ENCODE measurements around the gene CRACR2B.

CRACR2B gene

DNA sequence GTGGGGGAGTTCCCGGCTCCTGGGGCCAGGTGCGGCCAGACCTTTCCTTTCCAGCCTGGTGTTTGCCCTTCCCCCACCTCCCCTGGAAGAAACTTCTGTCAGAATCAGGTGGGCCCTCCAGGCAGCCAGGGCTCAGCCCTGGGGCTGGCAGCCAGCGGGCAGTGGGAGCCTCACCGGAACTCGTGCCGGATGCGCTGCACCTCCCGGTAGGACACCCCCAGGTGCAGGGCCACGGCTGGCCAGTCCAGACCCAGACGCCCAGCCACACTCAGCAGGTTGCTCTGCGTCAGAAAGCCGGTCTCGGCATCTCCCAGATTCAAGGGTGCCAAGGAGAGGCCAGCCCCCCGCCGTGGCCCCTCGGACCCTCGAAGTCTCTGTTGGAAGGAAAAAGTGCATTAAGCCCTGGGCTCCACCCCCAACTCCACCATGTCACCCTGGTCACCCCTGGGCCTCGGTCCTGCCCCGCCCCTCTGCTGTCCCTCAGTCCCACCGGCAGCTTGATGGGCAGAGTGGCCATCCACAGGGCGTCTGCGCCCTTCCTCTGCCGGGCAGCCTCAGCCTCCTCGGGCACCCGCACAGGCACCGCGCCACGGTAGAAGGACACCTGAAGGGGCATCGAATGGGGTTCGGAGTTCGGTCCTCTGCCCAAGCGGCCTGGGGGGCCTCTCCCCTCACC is 27.9 kb upstream of the CRACR2B start:
- H3K9me3 ChIP-seq (ENCODE audit: control insufficient read depth, insufficient read depth, low read length) = no peaks in the 10 kb centered on the region
- H3K4me1 ChIP-seq (ENCODE audit: control insufficient read depth, low read length) = peaks cover 47% of the 10 kb centered on the region
- H3K9me2 ChIP-seq (replicated peaks; ENCODE audit: control insufficient read depth, low read length) = no peaks in the 10 kb centered on the region
- H3K36me3 ChIP-seq (ENCODE audit: control insufficient read depth, low read length) = peaks cover 51% of the 10 kb centered on the region
- H3K27ac ChIP-seq (ENCODE audit: low read depth, low read length) = no peak overlapping the region
- no peaks in the 10 kb centered on the region for H3K27me3 ChIP-seq (ENCODE audit: control insufficient read depth, low read length)
- H4K20me1 ChIP-seq (ENCODE audit: control insufficient read depth, insufficient read depth, low read depth, low read length) = peaks cover 4% of the 10 kb centered on the region; the same call in 1 of the 2 replicates
- TF ChIP-seq EZH2phosphoT487 (IDR thresholded peaks at IDR 0.05; ENCODE audit: borderline replicate concordance, low read length) = no peak
- TF ChIP-seq, protein P1, sequence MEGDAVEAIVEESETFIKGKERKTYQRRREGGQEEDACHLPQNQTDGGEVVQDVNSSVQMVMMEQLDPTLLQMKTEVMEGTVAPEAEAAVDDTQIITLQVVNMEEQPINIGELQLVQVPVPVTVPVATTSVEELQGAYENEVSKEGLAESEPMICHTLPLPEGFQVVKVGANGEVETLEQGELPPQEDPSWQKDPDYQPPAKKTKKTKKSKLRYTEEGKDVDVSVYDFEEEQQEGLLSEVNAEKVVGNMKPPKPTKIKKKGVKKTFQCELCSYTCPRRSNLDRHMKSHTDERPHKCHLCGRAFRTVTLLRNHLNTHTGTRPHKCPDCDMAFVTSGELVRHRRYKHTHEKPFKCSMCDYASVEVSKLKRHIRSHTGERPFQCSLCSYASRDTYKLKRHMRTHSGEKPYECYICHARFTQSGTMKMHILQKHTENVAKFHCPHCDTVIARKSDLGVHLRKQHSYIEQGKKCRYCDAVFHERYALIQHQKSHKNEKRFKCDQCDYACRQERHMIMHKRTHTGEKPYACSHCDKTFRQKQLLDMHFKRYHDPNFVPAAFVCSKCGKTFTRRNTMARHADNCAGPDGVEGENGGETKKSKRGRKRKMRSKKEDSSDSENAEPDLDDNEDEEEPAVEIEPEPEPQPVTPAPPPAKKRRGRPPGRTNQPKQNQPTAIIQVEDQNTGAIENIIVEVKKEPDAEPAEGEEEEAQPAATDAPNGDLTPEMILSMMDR (IDR thresholded peaks at IDR 0.05; ENCODE audit: low read depth, low read length, poor library complexity, severe bottlenecking) = no peak
- H3K79me2 ChIP-seq (ENCODE audit: control insufficient read depth, low read length) = peaks cover 37% of the 10 kb centered on the region
- H3K4me2 ChIP-seq (ENCODE audit: low read length) = no peak overlapping the region
- H3F3A ChIP-seq (ENCODE audit: control insufficient read depth, insufficient read depth) = peaks cover 12% of the 10 kb centered on the region; the same call in 1 of the 2 replicates
- no peak overlapping the region for H3K4me3 ChIP-seq (ENCODE audit: low read length)

DNA sequence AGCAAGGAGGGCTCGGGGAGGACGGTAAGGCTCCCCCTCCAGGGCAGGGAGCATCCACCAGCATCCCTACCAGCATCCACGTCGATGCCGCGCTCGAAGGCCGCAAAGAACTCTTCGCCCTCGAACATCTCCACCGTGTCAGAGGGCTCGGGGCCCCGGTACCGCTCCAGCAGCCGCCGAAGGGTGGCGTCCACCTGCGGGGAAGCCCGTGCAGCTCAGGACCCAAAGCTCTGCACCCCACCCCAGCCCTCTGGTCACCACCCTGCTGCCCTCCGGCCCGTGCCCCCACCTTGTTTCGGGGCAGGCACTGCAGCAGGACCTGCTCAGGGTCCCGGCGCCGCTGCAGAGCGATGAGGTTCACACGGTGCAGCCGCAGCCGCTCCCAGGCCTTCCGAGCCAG is 27.2 kb upstream of the CRACR2B start:
- Histone ChIP-seq H3K9me3 (ENCODE audit: control insufficient read depth, insufficient read depth, low read length) (no peaks in the 10 kb centered on the region), H3K4me1 (ENCODE audit: control insufficient read depth, low read length) (peaks cover 42% of the 10 kb centered on the region), H3K27ac (ENCODE audit: low read depth, low read length) (no peak overlapping the region), H3K4me3 (ENCODE audit: low read length) (no peak overlapping the region), H3K79me2 (ENCODE audit: control insufficient read depth, low read length) (peaks cover 36% of the 10 kb centered on the region), H3K27me3 (ENCODE audit: control insufficient read depth, low read length) (no peaks in the 10 kb centered on the region), H4K20me1 (ENCODE audit: control insufficient read depth, insufficient read depth, low read depth, low read length) (peaks cover 4% of the 10 kb centered on the region; the same call in 1 of the 2 replicates), H3K36me3 (ENCODE audit: control insufficient read depth, low read length) (peaks cover 52% of the 10 kb centered on the region), H3K4me2 (ENCODE audit: low read length) (no peak overlapping the region), H3F3A (ENCODE audit: control insufficient read depth, insufficient read depth) (peaks cover 12% of the 10 kb centered on the region; the same call in 1 of the 2 replicates), H3K9me2 (replicated peaks; ENCODE audit: control insufficient read depth, low read length) (no peaks in the 10 kb centered on the region)
- TF ChIP-seq, protein P1 (IDR thresholded peaks at IDR 0.05; ENCODE audit: low read depth, low read length, poor library complexity, severe bottlenecking) = no peak
- no peak for TF ChIP-seq EZH2phosphoT487 (IDR thresholded peaks at IDR 0.05; ENCODE audit: borderline replicate concordance, low read length)

DNA sequence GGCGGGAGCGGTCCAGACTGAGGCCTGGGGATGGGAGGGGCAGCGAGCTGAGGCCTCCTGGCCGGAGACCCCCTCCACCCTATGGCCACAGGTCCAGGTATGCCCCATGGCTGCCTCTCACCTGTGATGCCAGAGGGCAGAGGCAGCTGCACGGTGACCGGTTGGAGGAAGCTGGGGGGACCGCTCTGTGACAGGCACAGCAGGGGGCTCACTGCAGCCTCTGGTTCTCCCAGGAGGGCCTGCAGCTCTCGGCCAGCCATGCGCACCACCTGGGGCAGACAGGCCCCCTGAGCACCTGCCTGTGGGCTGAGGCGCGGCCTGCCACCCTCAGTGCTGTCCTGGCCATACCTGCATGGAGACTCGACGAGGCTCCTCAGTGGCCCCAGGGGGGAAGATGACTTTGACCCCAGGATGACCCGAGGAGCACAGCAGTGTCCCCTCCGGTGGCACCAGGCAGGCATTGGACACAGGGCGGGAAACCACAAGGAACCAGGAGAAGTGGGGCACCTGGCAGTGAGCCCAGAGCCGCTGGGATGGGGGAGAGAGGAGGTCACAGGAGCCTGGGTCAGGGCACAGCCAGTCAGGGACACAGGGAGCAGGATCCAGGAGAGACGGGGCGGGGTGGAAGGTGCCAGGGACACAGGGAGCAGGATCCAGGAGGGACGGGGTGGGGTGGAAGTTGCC is 26.5 kb upstream of the CRACR2B start:
- Histone ChIP-seq H3K27me3 (ENCODE audit: control insufficient read depth, low read length) (no peaks in the 10 kb centered on the region), H3K4me3 (ENCODE audit: low read length) (no peak overlapping the region), H3K4me1 (ENCODE audit: control insufficient read depth, low read length) (peaks cover 44% of the 10 kb centered on the region), H3K4me2 (ENCODE audit: low read length) (no peak overlapping the region), H3K36me3 (ENCODE audit: control insufficient read depth, low read length) (peaks cover 54% of the 10 kb centered on the region), H3F3A (ENCODE audit: control insufficient read depth, insufficient read depth) (peaks cover 12% of the 10 kb centered on the region; the same call in 1 of the 2 replicates), H4K20me1 (ENCODE audit: control insufficient read depth, insufficient read depth, low read depth, low read length) (peaks cover 4% of the 10 kb centered on the region; the same call in 1 of the 2 replicates), H3K27ac (ENCODE audit: low read depth, low read length) (no peak overlapping the region), H3K9me3 (ENCODE audit: control insufficient read depth, insufficient read depth, low read length) (no peaks in the 10 kb centered on the region), H3K79me2 (ENCODE audit: control insufficient read depth, low read length) (peaks cover 32% of the 10 kb centered on the region), H3K9me2 (replicated peaks; ENCODE audit: control insufficient read depth, low read length) (no peaks in the 10 kb centered on the region)
- TF ChIP-seq, protein P1 (IDR thresholded peaks at IDR 0.05; ENCODE audit: low read depth, low read length, poor library complexity, severe bottlenecking) = no peak
- TF ChIP-seq EZH2phosphoT487 (IDR thresholded peaks at IDR 0.05; ENCODE audit: borderline replicate concordance, low read length) = no peak

Measured in DOHH2 (cell line).